Vagina (tissue), 2 donors: ENCODE data around the gene GOLGA6A.

Experiments
- POLR2AphosphoS5 ChIP-seq, 2 donors: sonication (generic); formaldehyde crosslinking; IDR thresholded peaks; one replicate each; pipeline ENCODE4 v1.9.0; 2017; ENCODE audit warnings: antibody characterized with exemption in 2 of 2, mild to moderate bottlenecking in 2 of 2, low read depth in 1 of 2; ENCODE audit not compliant: insufficient read depth in 1 of 2
- TF ChIP-seq, protein P1 (sequence below), 3 experiments: fragments of 450-650 bp in 2 of 3; fragments of 200-600 bp in 1 of 3; sonication (generic) in 1 of 3; IDR thresholded peaks; one replicate each; pipeline ENCODE4 v1.5.1; 2017 to 2019; ENCODE audit warnings: antibody characterized with exemption in 3 of 3, mild to moderate bottlenecking in 2 of 3, moderate library complexity in 2 of 3

- TF ChIP-seq, protein P1, sequence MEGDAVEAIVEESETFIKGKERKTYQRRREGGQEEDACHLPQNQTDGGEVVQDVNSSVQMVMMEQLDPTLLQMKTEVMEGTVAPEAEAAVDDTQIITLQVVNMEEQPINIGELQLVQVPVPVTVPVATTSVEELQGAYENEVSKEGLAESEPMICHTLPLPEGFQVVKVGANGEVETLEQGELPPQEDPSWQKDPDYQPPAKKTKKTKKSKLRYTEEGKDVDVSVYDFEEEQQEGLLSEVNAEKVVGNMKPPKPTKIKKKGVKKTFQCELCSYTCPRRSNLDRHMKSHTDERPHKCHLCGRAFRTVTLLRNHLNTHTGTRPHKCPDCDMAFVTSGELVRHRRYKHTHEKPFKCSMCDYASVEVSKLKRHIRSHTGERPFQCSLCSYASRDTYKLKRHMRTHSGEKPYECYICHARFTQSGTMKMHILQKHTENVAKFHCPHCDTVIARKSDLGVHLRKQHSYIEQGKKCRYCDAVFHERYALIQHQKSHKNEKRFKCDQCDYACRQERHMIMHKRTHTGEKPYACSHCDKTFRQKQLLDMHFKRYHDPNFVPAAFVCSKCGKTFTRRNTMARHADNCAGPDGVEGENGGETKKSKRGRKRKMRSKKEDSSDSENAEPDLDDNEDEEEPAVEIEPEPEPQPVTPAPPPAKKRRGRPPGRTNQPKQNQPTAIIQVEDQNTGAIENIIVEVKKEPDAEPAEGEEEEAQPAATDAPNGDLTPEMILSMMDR (IDR thresholded peaks at IDR 0.05): no peak
- TF ChIP-seq POLR2AphosphoS5 (IDR thresholded peaks at IDR 0.05; ENCODE audit: insufficient read depth in 1 of 2, low read depth in 1 of 2): no peak
These were observed 59.5 kb downstream of the GOLGA6A start for GRCh38 chr15:74022706-74023470.
